BE2C (cell line): ENCODE measurements around the gene COLGALT1.

ENCODE experiments used
- DNase-seq: peaks from one replicate; pipeline ENCODE4 v3.0.0-alpha.2; 2020
- H3K27me3 ChIP-seq: fragments of 250-450 bp; sonication (Bioruptor Pico); 2 replicates; pipeline ENCODE4 v1.5.1; 2020; ENCODE audit warnings: mild to moderate bottlenecking
- H3K36me3 ChIP-seq: fragments of 250-450 bp; sonication (Bioruptor Pico); 2 replicates; pipeline ENCODE4 v1.5.1; 2020; ENCODE audit warnings: mild to moderate bottlenecking
- H3K4me1 ChIP-seq: fragments of 250-450 bp; sonication (Bioruptor Pico); 2 replicates; pipeline ENCODE4 v1.5.1; 2020
- H3K4me3 ChIP-seq: 2 replicates; pipeline ENCODE4 v1.5.1; 2011; ENCODE audit warnings: low read depth, low read length
- H3K9me3 ChIP-seq: fragments of 250-450 bp; sonication (Bioruptor Pico); 2 replicates; pipeline ENCODE4 v1.5.1; 2020
- CTCF ChIP-seq: IDR thresholded peaks from 2 replicates; pipeline ENCODE4 v1.5.1; 2012; ENCODE audit warnings: mild to moderate bottlenecking, low read depth, low read length

Gene COLGALT1

DNA sequence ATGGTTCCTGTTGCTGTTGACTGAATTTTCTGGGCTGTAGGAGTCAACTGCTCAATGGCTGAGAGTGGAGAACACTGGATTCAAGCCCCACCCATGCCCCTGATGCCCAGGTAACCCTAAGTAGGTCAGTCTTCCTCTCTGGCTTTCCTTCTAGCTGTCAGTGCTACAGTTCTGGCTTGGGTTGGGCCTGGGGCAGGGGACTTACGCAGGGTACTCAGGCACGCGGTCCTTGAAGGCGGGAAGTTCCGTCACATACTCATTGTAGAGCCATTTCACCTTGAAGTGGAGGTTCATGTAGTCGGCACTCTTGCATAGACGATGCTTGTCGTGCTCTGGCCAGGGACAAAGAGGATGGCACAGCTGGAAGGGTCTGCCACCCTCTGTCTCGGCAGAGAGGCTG, 77.1 kb downstream of the COLGALT1 start:
- Histone ChIP-seq H3K4me3 (no peak overlapping the region), H3K27me3 (no peaks in the 10 kb centered on the region), H3K4me1 (no peaks in the 10 kb centered on the region), H3K9me3 (no peaks in the 10 kb centered on the region), H3K36me3 (peaks cover 35% of the 10 kb centered on the region)
- DNase-seq, result no peak
- TF ChIP-seq CTCF, result no peak
